OCI-LY3 (cell line): ENCODE results near the gene CALHM3.

Source experiments
- H2AFZ ChIP-seq: fragments of 200-600, 300-600 bp; shearing (Covaris generic); 2 replicates; pipeline ENCODE4 v1.6.0; 2014; ENCODE audit warnings: antibody characterized with exemption, low read depth, low read length
- H3K27ac ChIP-seq: fragments of 200-600, 300-600 bp; sonication (generic); 2 replicates; pipeline ENCODE4 v1.5.1; 2014; ENCODE audit warnings: mild to moderate bottlenecking, low read length, moderate library complexity, mixed read lengths
- H3K27me3 ChIP-seq: fragments of 200-600, 300-600 bp; sonication (generic); 2 replicates; pipeline ENCODE4 v1.6.1; 2014; ENCODE audit warnings: low read depth, low read length, mixed read lengths
- H3K36me3 ChIP-seq: fragments of 200-600, 300-600 bp; sonication (generic); replicated peaks from 2 replicates; pipeline ENCODE3; 2014; ENCODE audit warnings: low read depth, low read length, mixed read lengths
- H3K4me1 ChIP-seq: fragments of 300-600, 200-600 bp; sonication (generic); 2 replicates; pipeline ENCODE4 v1.6.1; 2014; ENCODE audit warnings: low read length, mixed read lengths
- H3K4me2 ChIP-seq: fragments of 200-600, 300-600 bp; sonication (generic); 2 replicates; pipeline ENCODE4 v1.6.1; 2014; ENCODE audit warnings: low read length, mixed read lengths
- H3K4me3 ChIP-seq: fragments of 300-600, 200-600 bp; sonication (generic); 2 replicates; pipeline ENCODE4 v1.5.1; 2014; ENCODE audit warnings: antibody characterized with exemption, mild to moderate bottlenecking, low read length, moderate library complexity
- H3K79me2 ChIP-seq: fragments of 300-600, 200-600 bp; shearing (Covaris generic); 2 replicates; pipeline ENCODE4 v1.6.1; 2014; ENCODE audit warnings: mild to moderate bottlenecking, low read length, mixed read lengths
- H3K9ac ChIP-seq: fragments of 300-600, 200-600 bp; shearing (Covaris generic); 2 replicates; pipeline ENCODE4 v1.6.0; 2014; ENCODE audit warnings: mild to moderate bottlenecking, low read length, moderate library complexity
- H3K9me3 ChIP-seq: fragments of 200-600, 300-600 bp; shearing (Covaris generic); 2 replicates; pipeline ENCODE4 v1.6.1; 2014; ENCODE audit warnings: low read length, mixed read lengths; ENCODE audit not compliant: insufficient read depth
- H4K20me1 ChIP-seq: fragments of 200-600, 300-600 bp; sonication (generic); 2 replicates; pipeline ENCODE4 v1.6.1; 2016; ENCODE audit warnings: low read length, mixed read lengths; ENCODE audit not compliant: insufficient read depth
- EZH2phosphoT487 ChIP-seq: fragments of 200-600 bp; shearing (Covaris generic); IDR thresholded peaks from 2 replicates; pipeline ENCODE4 v1.6.1; 2018; ENCODE audit warnings: antibody characterized with exemption, mixed run types, low read depth
- TF ChIP-seq, protein P1 (sequence below): fragments of 200-600, 300-600 bp; sonication (generic); IDR thresholded peaks from 2 replicates; pipeline ENCODE4 v1.5.1; 2014; ENCODE audit warnings: antibody characterized with exemption, low read length, low read depth

Gene CALHM3

DNA sequence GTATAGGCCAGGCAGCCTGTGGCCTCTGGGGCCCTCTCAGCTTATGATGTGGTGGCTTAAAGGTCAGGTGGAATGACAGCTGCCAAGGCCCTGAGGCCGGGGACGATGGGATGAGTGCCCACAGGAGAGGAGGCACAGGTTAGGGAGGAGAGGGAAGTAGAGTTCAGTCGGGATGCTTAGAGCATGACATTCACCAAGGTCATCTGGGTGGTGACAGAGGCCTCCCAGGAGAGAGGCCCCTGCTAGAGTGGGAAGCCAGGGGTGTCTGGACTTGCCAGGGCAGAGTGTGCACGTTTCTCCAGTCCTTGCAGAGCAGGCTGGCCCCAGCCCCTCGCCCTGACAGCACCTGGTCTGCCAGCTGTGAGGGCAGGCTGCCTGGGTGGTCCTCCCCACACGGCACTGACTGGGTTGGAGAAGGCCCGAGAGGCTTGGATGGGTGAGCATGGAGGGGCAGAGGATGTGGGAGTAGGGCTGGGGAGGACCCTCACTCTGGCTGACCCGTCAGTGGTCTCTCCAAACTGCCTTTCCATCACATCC is 21.8 kb downstream of the CALHM3 start:
- Histone ChIP-seq H3K4me2 (no peak overlapping the region), H3K36me3 (no peaks in the 10 kb centered on the region), H2AFZ (no peak overlapping the region), H3K4me3 (no peak overlapping the region), H4K20me1 (no peaks in the 10 kb centered on the region), H3K79me2 (no peaks in the 10 kb centered on the region), H3K9me3 (no peaks in the 10 kb centered on the region), H3K9ac (no peak overlapping the region), H3K27ac (no peak overlapping the region), H3K4me1 (0 out of 2 replicates have a peak, but pooled peaks cover 4% of the 10 kb centered on the region), H3K27me3 (no peaks in the 10 kb centered on the region)
- TF ChIP-seq, protein P1, sequence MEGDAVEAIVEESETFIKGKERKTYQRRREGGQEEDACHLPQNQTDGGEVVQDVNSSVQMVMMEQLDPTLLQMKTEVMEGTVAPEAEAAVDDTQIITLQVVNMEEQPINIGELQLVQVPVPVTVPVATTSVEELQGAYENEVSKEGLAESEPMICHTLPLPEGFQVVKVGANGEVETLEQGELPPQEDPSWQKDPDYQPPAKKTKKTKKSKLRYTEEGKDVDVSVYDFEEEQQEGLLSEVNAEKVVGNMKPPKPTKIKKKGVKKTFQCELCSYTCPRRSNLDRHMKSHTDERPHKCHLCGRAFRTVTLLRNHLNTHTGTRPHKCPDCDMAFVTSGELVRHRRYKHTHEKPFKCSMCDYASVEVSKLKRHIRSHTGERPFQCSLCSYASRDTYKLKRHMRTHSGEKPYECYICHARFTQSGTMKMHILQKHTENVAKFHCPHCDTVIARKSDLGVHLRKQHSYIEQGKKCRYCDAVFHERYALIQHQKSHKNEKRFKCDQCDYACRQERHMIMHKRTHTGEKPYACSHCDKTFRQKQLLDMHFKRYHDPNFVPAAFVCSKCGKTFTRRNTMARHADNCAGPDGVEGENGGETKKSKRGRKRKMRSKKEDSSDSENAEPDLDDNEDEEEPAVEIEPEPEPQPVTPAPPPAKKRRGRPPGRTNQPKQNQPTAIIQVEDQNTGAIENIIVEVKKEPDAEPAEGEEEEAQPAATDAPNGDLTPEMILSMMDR = no peak
- no peak for TF ChIP-seq EZH2phosphoT487

DNA sequence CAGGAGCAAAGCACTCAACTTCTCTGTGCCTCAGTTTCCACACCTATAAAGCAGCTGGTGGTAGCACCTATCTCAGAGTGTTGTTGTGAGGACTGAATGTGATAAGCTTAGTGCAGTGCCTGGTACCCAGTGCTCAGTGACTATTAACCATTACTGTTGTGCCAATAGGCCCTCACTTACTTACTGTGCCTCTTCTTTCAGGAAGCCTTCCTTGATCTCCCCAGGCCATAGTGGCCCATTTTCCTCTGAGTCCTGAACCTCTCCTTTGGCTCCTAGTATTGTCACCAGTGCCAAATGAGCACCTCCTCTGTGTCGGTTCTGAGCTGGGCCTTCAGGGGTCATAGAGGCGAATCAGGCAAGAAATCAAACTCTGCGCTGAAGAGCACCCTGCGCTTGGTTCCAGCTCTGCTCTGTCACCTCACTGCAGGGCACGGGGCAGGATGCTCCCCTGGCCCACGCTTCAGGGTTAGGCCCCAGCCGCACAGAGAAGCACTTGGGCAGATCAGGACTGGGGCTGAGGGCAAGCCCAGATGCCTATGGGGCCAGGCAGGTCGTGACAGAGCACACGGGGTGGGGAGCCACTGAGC is 22.9 kb downstream of the CALHM3 start:
- H2AFZ ChIP-seq = no peak overlapping the region
- no peaks in the 10 kb centered on the region for H3K27me3 ChIP-seq
- H3K27ac ChIP-seq = no peak overlapping the region
- H4K20me1 ChIP-seq = no peaks in the 10 kb centered on the region
- no peak overlapping the region for H3K4me2 ChIP-seq
- H3K9ac ChIP-seq = no peak overlapping the region
- H3K4me1 ChIP-seq = peaks cover 4% of the 10 kb centered on the region; the same call in 1 of the 2 replicates
- H3K36me3 ChIP-seq = no peaks in the 10 kb centered on the region
- TF ChIP-seq, protein P1 = no peak
- no peak for TF ChIP-seq EZH2phosphoT487
- H3K4me3 ChIP-seq = no peak overlapping the region
- no peaks in the 10 kb centered on the region for H3K79me2 ChIP-seq
- H3K9me3 ChIP-seq = no peaks in the 10 kb centered on the region

DNA sequence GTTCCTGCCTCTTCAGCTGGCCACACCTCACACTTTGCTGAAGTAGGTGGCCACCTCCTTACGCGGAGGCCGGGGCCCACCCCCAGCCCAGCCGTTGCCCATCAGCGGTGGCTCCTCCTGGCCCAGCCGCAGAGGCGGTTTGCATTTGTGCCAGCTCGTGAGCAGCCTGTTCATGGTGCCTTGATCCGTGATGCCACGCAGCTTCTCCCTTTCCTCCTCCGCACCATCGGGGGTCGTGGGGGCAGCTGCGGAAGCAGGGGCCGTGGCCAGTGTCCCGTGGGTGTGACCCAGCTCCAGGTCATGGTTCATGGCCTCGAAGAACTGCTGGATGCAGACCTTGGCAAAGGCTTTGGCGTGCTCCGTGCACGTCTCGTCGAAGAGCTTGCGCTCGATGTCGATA is 23.8 kb downstream of the CALHM3 start:
- Histone ChIP-seq H3K9me3 (no peaks in the 10 kb centered on the region), H3K27ac (no peak overlapping the region), H3K27me3 (no peaks in the 10 kb centered on the region), H3K4me3 (no peak overlapping the region), H2AFZ (no peak overlapping the region), H3K9ac (no peak overlapping the region), H3K4me1 (peaks cover 4% of the 10 kb centered on the region; the same call in 1 of the 2 replicates), H4K20me1 (no peaks in the 10 kb centered on the region), H3K4me2 (no peak overlapping the region), H3K36me3 (no peaks in the 10 kb centered on the region), H3K79me2 (no peaks in the 10 kb centered on the region)
- TF ChIP-seq, protein P1 = no peak
- no peak for TF ChIP-seq EZH2phosphoT487

DNA sequence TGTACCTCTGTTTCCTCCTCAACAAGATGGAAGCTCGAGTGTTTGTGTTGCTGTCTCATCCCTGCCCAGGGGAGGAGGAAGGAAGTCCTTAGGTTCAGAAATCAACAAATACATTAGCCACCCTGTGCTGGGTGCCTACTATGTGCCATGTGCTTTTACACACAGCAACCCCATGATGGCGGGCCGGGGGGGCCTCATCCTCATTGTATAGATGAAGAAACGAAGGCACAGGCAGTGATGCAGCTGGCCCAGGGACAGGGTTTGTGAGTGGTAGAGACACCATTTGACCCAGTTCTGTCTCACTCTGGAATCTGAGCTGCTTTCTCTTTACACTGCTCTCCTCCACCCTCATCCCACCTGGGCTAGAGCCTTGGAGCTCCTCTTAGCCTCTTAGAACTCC is 25.0 kb downstream of the CALHM3 start:
- no peaks in the 10 kb centered on the region for H4K20me1 ChIP-seq
- H3K4me2 ChIP-seq = no peak overlapping the region
- no peaks in the 10 kb centered on the region for H3K27me3 ChIP-seq
- no peak for TF ChIP-seq EZH2phosphoT487
- TF ChIP-seq, protein P1 = no peak
- no peak overlapping the region for H3K4me3 ChIP-seq
- peaks cover 4% of the 10 kb centered on the region; the same call in 1 of the 2 replicates for H3K4me1 ChIP-seq
- H3K79me2 ChIP-seq = no peaks in the 10 kb centered on the region
- no peaks in the 10 kb centered on the region for H3K36me3 ChIP-seq
- no peak overlapping the region for H3K9ac ChIP-seq
- no peak overlapping the region for H3K27ac ChIP-seq
- no peaks in the 10 kb centered on the region for H3K9me3 ChIP-seq
- H2AFZ ChIP-seq = no peak overlapping the region
